Chondrocyte (in vitro differentiated cells): ENCODE results near the gene ALDOB. TPM values are rescaled to one million over a fixed set of nuclear protein-coding genes. Genes with fewer than 3 reads are reported as not detected.

Experiments used
- DNase-seq: peaks from one replicate; pipeline ENCODE4 v3.0.0; 2021; ENCODE audit warnings: mixed read lengths, low spot score
- H3K27ac Mint-ChIP-seq: one replicate; pipeline ENCODE4 v1.8.0; 2021; ENCODE audit warnings: mild to moderate bottlenecking, moderate library complexity, mixed read lengths; ENCODE audit not compliant: unreplicated experiment
- H3K27me3 Mint-ChIP-seq: 2 replicates; pipeline ENCODE4 v1.8.0; 2021; ENCODE audit warnings: low read depth, mixed read lengths
- H3K36me3 Mint-ChIP-seq: 2 replicates; pipeline ENCODE4 v1.8.0; 2021; ENCODE audit warnings: low read depth, mixed read lengths
- H3K4me1 Mint-ChIP-seq: 2 replicates; pipeline ENCODE4 v1.8.0; 2021; ENCODE audit warnings: low read depth, mild to moderate bottlenecking, mixed read lengths
- H3K4me3 Mint-ChIP-seq: one replicate; pipeline ENCODE4 v1.8.0; 2021; ENCODE audit warnings: mild to moderate bottlenecking, moderate library complexity, mixed read lengths; ENCODE audit not compliant: unreplicated experiment
- H3K9me3 Mint-ChIP-seq: 2 replicates; pipeline ENCODE4 v1.8.0; 2021; ENCODE audit warnings: low read depth, mixed read lengths
- total RNA-seq: library from RNA; stranded (reverse); gene quantifications from 3 replicates; pipeline ENCODE4 v1.2.1, GENCODE V29; 2021
- TF ChIP-seq, protein P1 (sequence below): fragments of 200-600 bp; sonication (generic); IDR thresholded peaks from 2 replicates; pipeline ENCODE4 v1.5.0; 2021; ENCODE audit warnings: antibody characterized with exemption, mild to moderate bottlenecking, moderate library complexity

The ALDOB gene
- total RNA-seq, 1 donor from 2014 or later = 0.25 TPM

DNA sequence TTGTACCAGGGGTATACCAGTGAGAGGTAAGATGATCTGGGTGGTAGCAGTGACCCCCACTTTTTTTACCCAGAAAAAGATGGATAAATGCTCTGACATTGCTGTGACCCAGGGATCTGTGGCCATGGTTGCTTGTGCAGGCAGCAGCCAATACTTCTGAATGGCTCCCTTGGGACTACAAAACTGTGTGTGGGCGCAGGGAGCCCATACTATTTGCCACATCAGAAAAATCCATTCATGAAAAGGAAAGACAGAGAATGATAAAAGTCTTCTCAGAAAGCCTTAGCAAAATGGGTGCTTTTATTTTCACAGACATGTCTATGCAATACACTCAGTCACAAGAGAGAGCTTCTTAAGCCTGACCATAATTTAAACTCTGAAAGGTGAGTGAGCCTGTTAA, 37.3 kb upstream of the ALDOB start:
- TF ChIP-seq, protein P1, sequence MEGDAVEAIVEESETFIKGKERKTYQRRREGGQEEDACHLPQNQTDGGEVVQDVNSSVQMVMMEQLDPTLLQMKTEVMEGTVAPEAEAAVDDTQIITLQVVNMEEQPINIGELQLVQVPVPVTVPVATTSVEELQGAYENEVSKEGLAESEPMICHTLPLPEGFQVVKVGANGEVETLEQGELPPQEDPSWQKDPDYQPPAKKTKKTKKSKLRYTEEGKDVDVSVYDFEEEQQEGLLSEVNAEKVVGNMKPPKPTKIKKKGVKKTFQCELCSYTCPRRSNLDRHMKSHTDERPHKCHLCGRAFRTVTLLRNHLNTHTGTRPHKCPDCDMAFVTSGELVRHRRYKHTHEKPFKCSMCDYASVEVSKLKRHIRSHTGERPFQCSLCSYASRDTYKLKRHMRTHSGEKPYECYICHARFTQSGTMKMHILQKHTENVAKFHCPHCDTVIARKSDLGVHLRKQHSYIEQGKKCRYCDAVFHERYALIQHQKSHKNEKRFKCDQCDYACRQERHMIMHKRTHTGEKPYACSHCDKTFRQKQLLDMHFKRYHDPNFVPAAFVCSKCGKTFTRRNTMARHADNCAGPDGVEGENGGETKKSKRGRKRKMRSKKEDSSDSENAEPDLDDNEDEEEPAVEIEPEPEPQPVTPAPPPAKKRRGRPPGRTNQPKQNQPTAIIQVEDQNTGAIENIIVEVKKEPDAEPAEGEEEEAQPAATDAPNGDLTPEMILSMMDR = no peak
- no peaks in the 10 kb centered on the region for H3K27me3 Mint-ChIP-seq

DNA sequence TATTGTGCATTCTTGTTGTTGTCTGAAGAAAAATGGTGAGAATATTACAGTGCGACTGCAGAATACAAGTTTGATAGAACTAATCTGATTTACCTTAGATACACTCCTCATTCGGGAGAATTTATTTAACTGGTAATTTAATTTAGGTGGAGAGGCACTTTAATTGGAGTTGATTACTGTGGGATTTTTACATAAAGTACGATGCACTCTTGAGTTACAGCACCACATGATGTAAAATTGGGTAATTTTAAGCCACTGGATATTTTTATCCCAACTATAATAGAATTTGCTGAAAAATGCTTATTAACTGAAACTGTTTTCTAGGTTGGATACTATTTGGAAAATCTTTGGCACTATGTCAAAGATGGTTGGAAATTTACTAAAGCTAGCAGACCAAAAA, 35.4 kb upstream of the ALDOB start:
- no peak overlapping the region for H3K4me3 Mint-ChIP-seq
- H3K27ac Mint-ChIP-seq = no peak overlapping the region
- peaks cover 18% of the 10 kb centered on the region for H3K4me1 Mint-ChIP-seq
- no peaks in the 10 kb centered on the region for H3K27me3 Mint-ChIP-seq
- no peak for DNase-seq
- peaks cover 31% of the 10 kb centered on the region for H3K36me3 Mint-ChIP-seq
- TF ChIP-seq, protein P1 = no peak
- no peaks in the 10 kb centered on the region for H3K9me3 Mint-ChIP-seq

More for the DNA sequence above, 37.3 kb upstream of the ALDOB start:
- H3K36me3 Mint-ChIP-seq = peaks cover 37% of the 10 kb centered on the region
- H3K27ac Mint-ChIP-seq = no peak overlapping the region
- no peaks in the 10 kb centered on the region for H3K9me3 Mint-ChIP-seq
- DNase-seq = no peak
- peaks cover 30% of the 10 kb centered on the region for H3K4me1 Mint-ChIP-seq
- no peak overlapping the region for H3K4me3 Mint-ChIP-seq

GRCh38 chr9:101470021-101470420, 34.4 kb upstream of the ALDOB start:
- Mint-ChIP-seq H3K9me3 (no peaks in the 10 kb centered on the region), H3K27ac (no peak overlapping the region), H3K27me3 (no peaks in the 10 kb centered on the region), H3K36me3 (peaks cover 23% of the 10 kb centered on the region), H3K4me1 (peaks cover 23% of the 10 kb centered on the region), H3K4me3 (no peak overlapping the region)
- TF ChIP-seq, protein P1 = no peak
- no peak for DNase-seq

GRCh38 chr9:101469026-101469425, 33.5 kb upstream of the ALDOB start:
- H3K36me3 Mint-ChIP-seq = peaks cover 14% of the 10 kb centered on the region
- no peak overlapping the region for H3K4me3 Mint-ChIP-seq
- no peaks in the 10 kb centered on the region for H3K9me3 Mint-ChIP-seq
- H3K27me3 Mint-ChIP-seq = no peaks in the 10 kb centered on the region
- DNase-seq = no peak
- TF ChIP-seq, protein P1 = no peak
- no peak overlapping the region for H3K27ac Mint-ChIP-seq
- peaks cover 24% of the 10 kb centered on the region for H3K4me1 Mint-ChIP-seq

DNA sequence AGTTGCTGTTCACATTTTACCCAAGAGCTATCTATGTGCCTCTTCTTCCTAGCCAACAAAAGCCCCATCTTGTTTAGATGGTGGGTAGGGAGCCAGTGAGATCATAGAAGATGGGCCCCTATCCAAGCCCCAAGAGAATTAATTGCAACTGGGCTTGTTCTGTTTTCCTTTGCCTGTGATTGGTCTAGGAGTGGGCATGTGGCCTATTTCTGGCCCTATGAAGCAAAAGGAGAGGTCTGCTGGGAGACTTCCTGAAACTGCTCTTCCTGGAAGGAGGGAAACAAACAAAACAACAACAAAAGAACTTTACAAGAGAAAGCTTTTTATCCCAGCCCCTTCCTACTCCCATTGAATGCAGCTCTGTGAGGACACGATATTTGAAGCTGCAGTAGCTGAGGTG, 32.5 kb upstream of the ALDOB start:
- no peak for DNase-seq
- Mint-ChIP-seq H3K4me3 (no peak overlapping the region), H3K4me1 (peaks cover 25% of the 10 kb centered on the region), H3K9me3 (no peaks in the 10 kb centered on the region), H3K27ac (no peak overlapping the region), H3K27me3 (no peaks in the 10 kb centered on the region), H3K36me3 (peaks cover 10% of the 10 kb centered on the region)
- TF ChIP-seq, protein P1 = no peak
